AG10803 (cell line): ENCODE measurements around the gene PIK3R3.
A peak's percentile ranks its signal among the peaks of the same experiment; 100 is the strongest.

Source experiments
- DNase-seq: peaks from one replicate; pipeline ENCODE4 v3.0.0; 2010; ENCODE audit warnings: low read depth
- H3K4me3 ChIP-seq: 2 replicates; pipeline ENCODE4 v1.5.1; 2011; ENCODE audit warnings: mild to moderate bottlenecking, low read length, control low read depth
- CTCF ChIP-seq: conservative IDR thresholded peaks from 2 replicates; pipeline ENCODE4 v1.5.1; 2011; ENCODE audit warnings: mild to moderate bottlenecking, low read length, control low read depth, inconsistent platforms

Gene PIK3R3

GRCh38 chr1:46132529-46133180, at the start of gene PIK3R3:
TSS of gene PIK3R3 (minus strand) at chr1:46132629. CDS start at chr1:46131952, 677 bp downstream.
- DNase-seq: peak; percentile 99
- no peak for TF ChIP-seq CTCF
- peak within 1 kb of the TSS; percentile 77 for H3K4me3 ChIP-seq

- no peak for TF ChIP-seq CTCF
- peak; percentile 49 for DNase-seq
- H3K4me3 ChIP-seq: no peak overlapping the region
Observed at GRCh38 chr1:46181343-46182260, 49.2 kb upstream of the PIK3R3 start.

GRCh38 chr1:46180082-46180616, 47.7 kb upstream of the PIK3R3 start:
- no peak for DNase-seq
- no peak for TF ChIP-seq CTCF
- H3K4me3 ChIP-seq: no peak overlapping the region

- DNase-seq: peak; percentile 83
- H3K4me3 ChIP-seq: no peak overlapping the region
Observed at GRCh38 chr1:46179138-46180081, 47.0 kb upstream of the PIK3R3 start.

GRCh38 chr1:46176211-46176865, 43.9 kb upstream of the PIK3R3 start, which contains the start of gene P3R3URF:
TSS of gene P3R3URF (minus strand) at chr1:46176488. CDS start at chr1:46176471, 17 bp downstream.
- no peak for TF ChIP-seq CTCF
- no peak for DNase-seq
- H3K4me3 ChIP-seq: no peak within 1 kb of the TSS

More at GRCh38 chr1:46179138-46180081, 47.0 kb upstream of the PIK3R3 start:
- TF ChIP-seq CTCF: peak; percentile 94

- no peak for TF ChIP-seq CTCF
- no peak overlapping the region for H3K4me3 ChIP-seq
- no peak for DNase-seq
Observed at GRCh38 chr1:46175243-46175642, 42.8 kb upstream of the PIK3R3 start.
